ENCODE data around the gene HSD17B11.

- TF ChIP-seq EZH2 (IDR thresholded peaks at IDR 0.05; ENCODE audit: borderline replicate concordance, insufficient read depth, low read length, poor library complexity, severe bottlenecking): no peak
- TF ChIP-seq POLR2AphosphoS5 (IDR thresholded peaks at IDR 0.05): no peak
- no peak for TF ChIP-seq CTCF (IDR thresholded peaks at IDR 0.05; ENCODE audit: poor library complexity, severe bottlenecking)
- TF ChIP-seq EP300 (conservative IDR thresholded peaks at IDR 0.05; ENCODE audit: poor library complexity, severe bottlenecking): no peak
- no peak for TF ChIP-seq REST (IDR thresholded peaks at IDR 0.05; ENCODE audit: borderline replicate concordance)
- no peak for TF ChIP-seq MXI1 (conservative IDR thresholded peaks at IDR 0.05; ENCODE audit: poor library complexity, severe bottlenecking)
- TF ChIP-seq SMC3 (conservative IDR thresholded peaks at IDR 0.05; ENCODE audit: poor library complexity): no peak
Observed at GRCh38 chr4:87409420-87409939, 18.5 kb upstream of the HSD17B11 start.
